Measurements from ENCODE around the gene CLDN14.

- 0 out of 4 replicates have a peak, but pooled peaks of 1 of the 2 experiments have one; percentile 11 for TF ChIP-seq CTCF (conservative IDR thresholded peaks at IDR 0.05; ENCODE audit: low read depth in 2 of 2)
- no peak for TF ChIP-seq EZH2phosphoT487 (IDR thresholded peaks at IDR 0.05; ENCODE audit: unreplicated experiment)
- TF ChIP-seq NANOG (IDR thresholded peaks at IDR 0.05; ENCODE audit: borderline replicate concordance), result no peak
- no peak for TF ChIP-seq STAT1 (IDR thresholded peaks at IDR 0.05; ENCODE audit: unreplicated experiment)
- no peak for TF ChIP-seq EZH2 (IDR thresholded peaks at IDR 0.05; ENCODE audit: low read depth, unreplicated experiment)
- no peak for TF ChIP-seq REST (IDR thresholded peaks at IDR 0.05; ENCODE audit: unreplicated experiment)
- no peak for TF ChIP-seq ETS1 (IDR thresholded peaks at IDR 0.05)
- TF ChIP-seq POLR2AphosphoS5 (IDR thresholded peaks at IDR 0.05; ENCODE audit: low read depth), result no peak
- TF ChIP-seq ZNF462 (CRISPR knock-in tag; IDR thresholded peaks at IDR 0.05), result no peak
- no peak for TF ChIP-seq CREB1 (CRISPR knock-in tag; IDR thresholded peaks at IDR 0.05; ENCODE audit: low read depth)
Observed at GRCh38 chr21:36429947-36430546, 49.9 kb downstream of the CLDN14 start.
